Esophagus squamous epithelium (tissue), 5 donors: ENCODE measurements around the gene VEGFC. TPM values are rescaled to one million over a fixed set of nuclear protein-coding genes. Genes with fewer than 3 reads are reported as not detected.

Experiments
- DNase-seq: peaks from one replicate; lab custom pipeline; 2025; lab: John Stamatoyannopoulos, UW
- H3K27ac ChIP-seq, 4 donors: fragments of 200-600 bp; sonication (generic); one replicate each; pipeline ENCODE4 v1.5.1; 2016 to 2019; ENCODE audit warnings: mild to moderate bottlenecking in 1 of 4
- H3K27me3 ChIP-seq, 4 donors: fragments of 200-600 bp; sonication (generic); 1 replicate in 3 of 4; 2 replicates in 1 of 4; pipeline versions ENCODE4 v1.5.1 to v1.6.0; 2017 to 2021; ENCODE audit warnings: antibody characterized with exemption in 1 of 4
- H3K36me3 ChIP-seq, 3 donors: fragments of 200-600 bp; sonication (generic); one replicate each; pipeline ENCODE4 v1.5.1; 2016 to 2019
- H3K4me1 ChIP-seq, 3 donors: fragments of 200-600 bp; sonication (generic); one replicate each; pipeline ENCODE4 v1.5.1; 2017 to 2019
- H3K4me3 ChIP-seq, 4 donors: fragments of 200-600 bp; sonication (generic); 1 replicate in 3 of 4; 2 replicates in 1 of 4; pipeline ENCODE4 v1.5.1; 2016 to 2019; ENCODE audit warnings: mild to moderate bottlenecking in 2 of 4, moderate library complexity in 1 of 4
- H3K9me3 ChIP-seq, 3 donors: fragments of 200-600 bp; sonication (generic); one replicate each; pipeline ENCODE4 v1.5.1; 2016 to 2019
- CTCF ChIP-seq, 6 experiments: fragments of 450-650 bp in 4 of 6; fragments of 200-600 bp in 2 of 6; sonication (generic) in 2 of 6; IDR thresholded peaks; one replicate each; pipeline ENCODE4 v1.5.1; 2016 to 2019; ENCODE audit warnings: antibody characterized with exemption in 6 of 6, mild to moderate bottlenecking in 4 of 6, moderate library complexity in 4 of 6
- POLR2A ChIP-seq, 4 donors: fragments of 450-650 bp; IDR thresholded peaks; one replicate each; pipeline ENCODE4 v1.6.1; 2017; ENCODE audit warnings: antibody characterized with exemption in 4 of 4, mild to moderate bottlenecking in 4 of 4, moderate library complexity in 3 of 4
- WGBS, 2 donors: methylation state at CpG; one replicate each; pipeline ENCODE4 v1.1.5; 2018; 5-methylcytosine and 5-hydroxymethylcytosine counted together
- intact Hi-C: fragments of 100-400 bp; cut with DNase I; formaldehyde crosslinking; loops from one replicate; pipeline ENCODE4 v1.15.0; 2022
- total RNA-seq, 4 donors: library from RNA; depleted of rRNA; stranded (reverse); fragments of >200 nt; gene quantifications; one replicate each; pipeline ENCODE4 v1.1.0, GENCODE V29; 2016
- donor health status: DM: yes; HTN: yes; CAD: no.

VEGFC gene, protein sequence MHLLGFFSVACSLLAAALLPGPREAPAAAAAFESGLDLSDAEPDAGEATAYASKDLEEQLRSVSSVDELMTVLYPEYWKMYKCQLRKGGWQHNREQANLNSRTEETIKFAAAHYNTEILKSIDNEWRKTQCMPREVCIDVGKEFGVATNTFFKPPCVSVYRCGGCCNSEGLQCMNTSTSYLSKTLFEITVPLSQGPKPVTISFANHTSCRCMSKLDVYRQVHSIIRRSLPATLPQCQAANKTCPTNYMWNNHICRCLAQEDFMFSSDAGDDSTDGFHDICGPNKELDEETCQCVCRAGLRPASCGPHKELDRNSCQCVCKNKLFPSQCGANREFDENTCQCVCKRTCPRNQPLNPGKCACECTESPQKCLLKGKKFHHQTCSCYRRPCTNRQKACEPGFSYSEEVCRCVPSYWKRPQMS
- 1 to 10 TPM in 3 of 4 donors, under 1 TPM in 1; 0.50 to 3.8 (median 1.7) TPM for total RNA-seq

GRCh38 chr4:176792326-176793059 is at the start of gene VEGFC:
Gene VEGFC (minus strand): TSS chr4:176792922. CDS start chr4:176792311, 611 bp downstream.
- Histone ChIP-seq H3K4me1 (peaks cover 0 to 43% (median 11%) of the 10 kb centered on the region in 3 donors), H3K4me3 (peak within 1 kb of the TSS; percentile 59 to 85 (median 70)), H3K36me3 (no peaks in the 10 kb centered on the region), H3K27me3 (peaks cover 0 to 34% (median 0%) of the 10 kb centered on the region in 4 donors), H3K27ac (peak within 1 kb of the TSS; percentile 69 to 91 (median 84)), H3K9me3 (no peaks in the 10 kb centered on the region)
- TF ChIP-seq CTCF (IDR thresholded peaks at IDR 0.05) (no peak), POLR2A (IDR thresholded peaks at IDR 0.05) (no peak)
- intact Hi-C loops = loop anchor here (10.0 kb wide), 1 partner anchor 252 kb away; no protein-coding TSS in a partner anchor
- 2% methylated on average over 7 of the region's 91 CpGs; no CpG with 5 or more reads in 1 of the 2 donors for WGBS, 2 donors
- DNase-seq = no peak

DNA sequence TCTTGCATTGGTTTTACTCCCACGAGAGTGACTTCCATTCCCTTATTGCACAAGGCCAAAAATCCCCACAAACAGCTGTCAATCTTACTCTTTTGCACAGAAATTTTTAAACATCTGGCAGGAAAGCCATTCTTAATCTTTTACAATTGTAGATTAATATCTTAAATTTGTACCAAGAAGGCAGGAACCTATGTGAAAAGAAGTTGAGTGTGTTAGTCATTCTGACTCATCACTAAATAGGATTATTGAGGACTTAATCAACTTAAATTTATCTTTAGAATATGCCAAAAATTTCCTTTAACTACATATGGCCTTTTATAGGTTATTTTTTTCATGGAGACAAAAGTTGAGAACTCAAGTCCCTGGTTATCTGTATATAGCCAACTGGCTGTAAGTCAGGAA is 49.0 kb upstream of the VEGFC start:
- peaks cover 0 to 7% (median 0%) of the 10 kb centered on the region in 4 donors for H3K27me3 ChIP-seq
- DNase-seq = no peak
- TF ChIP-seq CTCF (IDR thresholded peaks at IDR 0.05) (no peak), POLR2A (IDR thresholded peaks at IDR 0.05) (no peak)
- 31 to 48% methylated on average over 1 of the region's 1 CpG for WGBS, 2 donors
- H3K9me3 ChIP-seq = peaks cover 0 to 11% (median 0%) of the 10 kb centered on the region in 3 donors
- no peaks in the 10 kb centered on the region for H3K36me3 ChIP-seq
- peaks cover 0 to 12% (median 4%) of the 10 kb centered on the region in 3 donors for H3K4me1 ChIP-seq
- no peak overlapping the region for H3K27ac ChIP-seq
- H3K4me3 ChIP-seq = no peak overlapping the region
- intact Hi-C loops = no loop called here

- WGBS, 2 donors = 68 to 75% methylated on average over 3 of the region's 4 CpGs
- no peak for TF ChIP-seq CTCF (IDR thresholded peaks at IDR 0.05)
- TF ChIP-seq POLR2A (IDR thresholded peaks at IDR 0.05) = no peak
Measured at GRCh38 chr4:176840166-176840565, 47.4 kb upstream of the VEGFC start.

DNA sequence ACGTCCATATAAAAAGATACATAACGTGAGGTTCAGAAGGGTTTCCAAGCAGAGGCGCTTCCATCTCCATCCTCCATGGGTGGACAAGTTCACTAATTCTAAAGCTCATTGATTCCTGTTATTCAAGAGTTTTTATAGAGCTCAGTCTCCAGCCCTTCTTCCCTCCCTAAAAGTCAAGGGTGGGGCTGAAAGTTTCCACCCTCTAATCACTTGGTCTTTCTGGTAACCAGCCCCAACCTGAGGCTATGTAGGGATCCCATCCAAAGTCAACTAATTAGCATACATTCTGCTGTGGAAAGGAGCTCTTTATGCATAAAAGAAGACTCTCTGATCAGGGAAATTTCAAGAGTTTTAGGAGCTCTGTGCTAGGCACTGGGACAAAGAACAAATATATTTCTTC is 46.9 kb upstream of the VEGFC start:
- TF ChIP-seq POLR2A (IDR thresholded peaks at IDR 0.05) (no peak), CTCF (IDR thresholded peaks at IDR 0.05) (no peak)
- Histone ChIP-seq H3K27ac (no peak overlapping the region), H3K27me3 (peaks cover 0 to 7% (median 0%) of the 10 kb centered on the region in 4 donors), H3K9me3 (no peaks in the 10 kb centered on the region), H3K4me3 (no peak overlapping the region), H3K4me1 (peaks cover 0 to 12% (median 4%) of the 10 kb centered on the region in 3 donors), H3K36me3 (no peaks in the 10 kb centered on the region)
- 37 to 46% methylated on average over 3 of the region's 3 CpGs for WGBS, 2 donors
- intact Hi-C loops = no loop called here
- no peak for DNase-seq

More at GRCh38 chr4:176840166-176840565, 47.4 kb upstream of the VEGFC start:
- no peak for DNase-seq
- H3K27ac ChIP-seq = no peak overlapping the region
- H3K4me1 ChIP-seq = peaks cover 0 to 12% (median 4%) of the 10 kb centered on the region in 3 donors
- H3K36me3 ChIP-seq = no peaks in the 10 kb centered on the region
- H3K9me3 ChIP-seq = peaks cover 0 to 1% (median 0%) of the 10 kb centered on the region in 3 donors
- H3K27me3 ChIP-seq = peaks cover 0 to 7% (median 0%) of the 10 kb centered on the region in 4 donors
- intact Hi-C loops = no loop called here
- H3K4me3 ChIP-seq = no peak overlapping the region
